HCT116 (cell line): ENCODE measurements around the gene BRMS1.

Experiments used
- CBX3 ChIP-seq: IDR thresholded peaks from 2 replicates; pipeline ENCODE4 v1.6.1; 2012; ENCODE audit warnings: low read depth
- CTCF ChIP-seq, 3 experiments: fragments of 200-600 bp in 1 of 3; sonication (generic) in 1 of 3; IDR thresholded peaks in 2 of 3; conservative IDR thresholded peaks in 1 of 3; 2 replicates each; pipeline ENCODE4 v1.5.1; 2012 to 2017; ENCODE audit warnings: low read depth in 2 of 3, low read length in 2 of 3, antibody characterized with exemption in 1 of 3, borderline replicate concordance in 1 of 3, control low read depth in 1 of 3, mild to moderate bottlenecking in 1 of 3, mixed read lengths in 1 of 3, mixed run types in 1 of 3, moderate library complexity in 1 of 3; ENCODE audit not compliant: insufficient read depth in 1 of 3
- EZH2 ChIP-seq: fragments of 200-600 bp; sonication (generic); IDR thresholded peaks from 2 replicates; pipeline ENCODE4 v1.6.1; 2017; ENCODE audit warnings: antibody characterized with exemption, mixed run types
- FOSL1 ChIP-seq: IDR thresholded peaks from 2 replicates; pipeline ENCODE4 v1.6.1; 2012; ENCODE audit warnings: low read depth
- POLR2A ChIP-seq: IDR thresholded peaks from 2 replicates; pipeline ENCODE4 v1.7.0; 2011; ENCODE audit warnings: borderline replicate concordance; ENCODE audit not compliant: insufficient read depth, insufficient read length; ENCODE audit errors: extremely low read depth
- POLR2AphosphoS5 ChIP-seq: IDR thresholded peaks from 2 replicates; pipeline ENCODE4 v1.6.1; 2011; ENCODE audit warnings: mild to moderate bottlenecking, low read depth, low read length, moderate library complexity
- RAD21 ChIP-seq: IDR thresholded peaks from 2 replicates; pipeline ENCODE4 v1.6.1; 2012; ENCODE audit warnings: low read depth, mild to moderate bottlenecking
- REST ChIP-seq: IDR thresholded peaks from 2 replicates; pipeline ENCODE4 v1.6.1; 2012; ENCODE audit warnings: low read depth
- SIN3A ChIP-seq: IDR thresholded peaks from 2 replicates; pipeline ENCODE4 v1.6.1; 2012; ENCODE audit warnings: low read depth
- SRF ChIP-seq: IDR thresholded peaks from 2 replicates; pipeline ENCODE4 v1.6.1; 2012; ENCODE audit warnings: low read depth
- ZFX ChIP-seq: fragments of 450-650 bp; IDR thresholded peaks from 2 replicates; pipeline ENCODE4 v1.6.1; 2017
- ZNF274 ChIP-seq: fragments of 200-500 bp; sonication (Bioruptor generic); IDR thresholded peaks from 2 replicates; pipeline ENCODE4 v1.6.1; 2014; ENCODE audit warnings: mild to moderate bottlenecking, low read depth, low read length, inconsistent platforms

DNA sequence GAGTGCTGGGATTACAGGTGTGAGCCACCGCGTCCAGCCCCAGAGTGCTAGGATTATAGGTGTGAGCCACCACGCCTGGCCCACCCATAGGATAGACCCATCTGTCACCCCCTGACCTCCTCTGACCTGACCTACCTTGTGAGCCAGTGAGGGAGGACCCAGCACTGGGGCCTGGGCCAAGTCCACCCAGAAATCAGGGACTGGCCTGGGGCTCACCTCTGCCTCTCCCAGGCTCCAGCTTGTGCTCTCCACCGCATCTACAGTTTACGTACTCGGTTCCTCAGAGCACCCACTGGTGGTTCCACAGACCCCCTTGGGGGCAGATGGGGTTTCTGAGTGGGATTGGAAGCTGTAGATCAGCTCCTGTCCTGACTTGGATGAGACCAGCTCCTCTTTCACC lies 20.3 kb upstream of the BRMS1 start:
- TF ChIP-seq CTCF (IDR thresholded peaks at IDR 0.05 in 2 of 3, conservative IDR thresholded peaks at IDR 0.05 in 1 of 3; ENCODE audit: borderline replicate concordance in 1 of 3, insufficient read depth in 1 of 3, low read depth in 2 of 3, low read length in 2 of 3) = no peak
- TF ChIP-seq SRF = no peak
- no peak for TF ChIP-seq POLR2AphosphoS5
- no peak for TF ChIP-seq ZNF274
- TF ChIP-seq POLR2A = no peak
- TF ChIP-seq ZFX = no peak
- no peak for TF ChIP-seq RAD21
- TF ChIP-seq REST = no peak
- TF ChIP-seq CBX3 = no peak
- no peak for TF ChIP-seq SIN3A
- TF ChIP-seq EZH2 = no peak
- TF ChIP-seq FOSL1 = no peak
